ENCODE results near the gene ELOB.
"Not testable (repeated sequence)": the region's sequence is repeated elsewhere in the genome, so short reads cannot be mapped to it uniquely, and the experiment has no call there.

Gene ELOB

GRCh38 chr16:2744711-2745110 is 32.4 kb downstream of the ELOB start:
- FAIRE-seq, result no peak

DNA sequence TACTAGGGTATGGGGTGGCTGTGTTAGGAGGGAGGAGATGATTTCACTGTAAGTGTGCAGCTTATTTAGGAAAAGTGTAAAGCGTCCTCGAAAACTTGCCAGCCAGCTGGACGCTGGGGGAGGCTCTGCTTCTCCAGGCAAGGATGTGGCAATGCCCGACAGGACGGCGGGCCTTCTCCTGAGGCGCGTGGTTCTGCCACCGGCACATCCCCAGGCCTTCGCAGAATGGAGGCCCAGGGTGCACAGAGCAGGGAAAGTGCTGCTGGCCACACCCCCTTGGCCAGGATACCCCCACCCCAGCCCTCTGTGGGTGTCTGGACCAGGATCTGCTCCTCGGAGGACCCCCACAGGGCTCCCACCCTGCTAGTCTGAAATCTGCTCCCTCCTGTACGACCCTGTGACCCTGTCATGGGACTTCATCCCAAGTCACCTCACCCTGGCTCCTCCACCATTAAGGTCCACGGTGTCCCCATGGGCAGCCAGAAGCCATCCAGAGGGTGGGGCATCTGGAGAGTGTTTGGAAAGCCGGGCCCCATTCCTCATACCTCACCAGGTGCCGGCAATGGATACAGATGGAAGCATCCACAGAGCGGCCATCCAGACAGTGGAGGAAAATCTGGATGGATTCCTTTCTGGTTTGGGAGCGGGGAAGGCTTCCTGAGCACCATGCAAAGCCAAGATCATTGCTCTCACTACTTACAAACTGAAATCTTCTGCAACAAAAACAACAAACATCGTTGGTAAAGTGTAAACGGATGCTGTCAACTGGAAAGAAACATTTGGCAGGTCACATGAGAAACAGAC is 33.9 kb downstream of the ELOB start:
- FAIRE-seq, result no peak

DNA sequence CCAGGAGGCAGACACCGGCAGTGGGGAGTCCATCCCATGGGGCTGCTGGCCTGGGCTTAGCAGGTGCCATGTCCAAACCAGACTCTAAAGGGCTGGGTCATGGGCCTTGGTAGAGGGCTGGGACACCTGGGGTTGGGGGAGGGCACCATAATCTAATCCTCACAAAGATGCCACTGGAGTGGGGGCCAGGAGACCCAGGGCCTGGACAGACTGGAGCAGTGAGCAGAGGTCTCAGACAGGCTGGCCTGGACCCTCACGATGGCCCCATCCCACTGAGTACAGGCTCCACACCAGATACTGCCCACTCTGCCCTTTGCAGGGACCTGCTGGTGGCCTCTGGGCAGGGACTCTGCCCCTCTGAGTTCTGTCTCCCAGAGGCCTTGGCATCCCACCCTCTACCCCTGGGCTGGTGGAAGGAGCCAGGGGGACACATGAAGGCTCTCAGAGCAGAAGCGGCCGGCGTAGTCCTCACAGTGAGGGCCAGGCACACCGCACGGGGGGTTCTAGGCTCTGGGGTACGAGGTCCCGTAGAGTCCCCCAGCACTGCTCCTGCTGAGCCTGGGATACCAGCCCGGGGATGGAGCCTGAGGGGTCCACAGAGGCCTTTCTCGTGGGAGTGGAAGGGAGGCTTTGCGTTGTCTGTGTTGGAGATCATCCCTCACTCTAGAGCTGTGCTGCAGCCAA is 34.6 kb downstream of the ELOB start:
- no peak for FAIRE-seq

- no peak for FAIRE-seq
Observed at GRCh38 chr16:2741168-2741567, 35.9 kb downstream of the ELOB start.

- FAIRE-seq, result no peak
Observed at GRCh38 chr16:2740476-2740875, 36.6 kb downstream of the ELOB start.

GRCh38 chr16:2739625-2740430 is 37.3 kb downstream of the ELOB start:
- FAIRE-seq, result no peak

- no peak for FAIRE-seq
Observed at GRCh38 chr16:2738615-2739014, 38.5 kb downstream of the ELOB start.

- no peak for FAIRE-seq
Observed at GRCh38 chr16:2737895-2738418, 39.1 kb downstream of the ELOB start.

- FAIRE-seq, result no peak
Observed at GRCh38 chr16:2737238-2737605, 39.9 kb downstream of the ELOB start.

GRCh38 chr16:2736476-2737237 is 40.4 kb downstream of the ELOB start:
- FAIRE-seq, result no peak

DNA sequence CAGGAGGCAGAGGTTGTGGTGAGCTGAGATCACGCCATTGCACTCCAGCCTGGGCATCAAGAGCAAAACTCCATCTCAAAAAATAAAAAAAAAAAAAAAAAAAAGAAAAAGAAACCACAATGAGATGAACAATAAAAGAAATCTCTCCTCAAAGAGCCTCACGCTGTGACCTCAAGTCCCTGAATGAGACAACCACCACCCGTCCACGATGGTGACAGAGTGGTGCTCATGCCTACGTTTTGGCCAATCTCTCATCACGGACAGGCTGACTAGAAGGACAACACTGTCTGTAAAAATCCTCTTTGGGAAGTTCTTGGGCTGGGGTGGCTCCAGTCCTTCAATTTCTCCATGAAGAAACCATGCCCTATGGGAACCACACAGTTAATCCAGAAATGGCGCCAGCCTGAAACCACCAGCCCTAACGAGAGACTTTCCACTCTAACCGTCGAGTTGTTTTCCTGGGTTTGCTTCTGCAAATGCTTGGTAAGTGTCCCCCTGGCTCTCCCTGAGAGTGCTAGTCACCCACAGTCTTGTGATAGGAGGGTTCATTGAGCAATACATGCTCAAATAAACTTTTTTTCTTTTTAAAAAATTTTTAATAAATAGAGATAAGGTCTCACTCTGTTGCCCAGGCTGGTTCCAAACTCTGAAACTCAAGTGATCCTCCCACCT is 42.1 kb downstream of the ELOB start:
- no peak for FAIRE-seq

GRCh38 chr16:2728034-2728433 is 49.0 kb downstream of the ELOB start:
- no peak for FAIRE-seq

- no peak for FAIRE-seq
Observed at GRCh38 chr16:2726923-2727322, 50.2 kb downstream of the ELOB start.

- FAIRE-seq, result no peak
Observed at GRCh38 chr16:2724816-2725348, 52.2 kb downstream of the ELOB start.

- no peak for FAIRE-seq
Observed at GRCh38 chr16:2724088-2724676, 52.9 kb downstream of the ELOB start.

DNA sequence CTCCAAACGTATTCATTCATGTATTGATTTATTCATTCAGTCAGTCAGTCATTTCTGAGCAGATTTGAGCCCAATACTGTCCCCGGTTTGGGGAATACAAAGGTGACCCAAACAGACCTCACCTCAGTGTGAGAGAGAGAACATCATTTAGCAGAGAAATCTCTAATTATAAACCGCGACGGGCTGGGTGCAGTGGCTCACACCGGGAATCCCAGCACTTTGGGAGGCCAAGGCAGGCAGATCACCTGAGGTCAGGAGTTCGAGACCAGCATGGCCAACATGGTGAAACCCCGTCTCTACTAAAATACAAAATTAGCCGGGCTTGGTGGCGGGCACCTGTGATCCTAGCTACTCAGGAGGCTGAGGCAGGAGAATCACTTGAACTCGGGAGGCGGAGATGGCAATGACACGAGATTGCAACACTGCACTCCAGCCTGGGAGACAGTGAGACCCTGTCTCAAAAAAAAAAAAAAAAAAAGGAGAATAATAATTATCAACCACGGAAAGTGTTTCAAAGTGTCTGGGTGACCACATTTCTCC is 55.4 kb downstream of the ELOB start:
- FAIRE-seq, result not testable (repeated sequence)
